Cardiac muscle cell (in vitro differentiated cells and primary cell): ENCODE results near the gene HHAT. TPM values are rescaled to one million over a fixed set of nuclear protein-coding genes. Genes with fewer than 3 reads are reported as not detected.
A peak's percentile ranks its signal among the peaks of the same experiment; 100 is the strongest.

Source experiments
- DNase-seq, 2 donors: peaks; one replicate each; pipeline versions ENCODE4 v3.0.0 to v3.0.0-alpha.2; 2010 to 2017; ENCODE audit warnings: low read depth in 1 of 2, low spot score in 1 of 2
- H3K27ac ChIP-seq: fragments of 200-600 bp; sonication (generic); 2 replicates; pipeline ENCODE4 v1.5.1; 2016
- H3K27me3 ChIP-seq: fragments of 200-600 bp; sonication (generic); 2 replicates; pipeline ENCODE4 v1.6.0; 2016; ENCODE audit warnings: control low read depth
- H3K36me3 ChIP-seq: fragments of 200-600 bp; sonication (generic); 2 replicates; pipeline ENCODE4 v1.5.1; 2016; ENCODE audit warnings: control low read depth
- H3K4me1 ChIP-seq: fragments of 200-600 bp; sonication (generic); 2 replicates; pipeline ENCODE4 v1.8.1; 2017; ENCODE audit warnings: low read depth, mild to moderate bottlenecking, mixed run types
- H3K4me3 ChIP-seq: fragments of 200-600 bp; sonication (generic); 2 replicates; pipeline ENCODE4 v1.5.1; 2016; ENCODE audit warnings: mild to moderate bottlenecking
- H3K9me3 ChIP-seq: fragments of 200-600 bp; sonication (generic); 2 replicates; pipeline ENCODE4 v1.5.1; 2017; ENCODE audit warnings: low read depth, mild to moderate bottlenecking, control low read depth
- CTCF ChIP-seq: IDR thresholded peaks from 2 replicates; pipeline ENCODE4 v1.5.1; 2012; ENCODE audit warnings: low read depth, mild to moderate bottlenecking, low read length
- polyA plus RNA-seq: library from polyadenylated mRNA; unstranded; fragments of >200 nt; fragmentation: Nextera tagmentation; extraction: Ambion mirVana; gene quantifications from 2 replicates; pipeline ENCODE4 v1.2.1, GENCODE V29; 2016
- total RNA-seq: library from RNA; depleted of rRNA; stranded (reverse); fragments of >200 nt; gene quantifications from 2 replicates; pipeline ENCODE4 v1.2.3, GENCODE V29; 2016

HHAT gene
- total and polyA plus RNA-seq, 2 experiments from 2014 or later: 3.6 to 8.4 TPM

GRCh38 chr1:210527091-210527490 is 198.4 kb downstream of the HHAT start:
- no peak for DNase-seq
- H3K4me1 ChIP-seq: peaks cover 32% of the 10 kb centered on the region
- no peak for TF ChIP-seq CTCF
- peak overlapping the region; percentile 77 for H3K27ac ChIP-seq
- no peaks in the 10 kb centered on the region for H3K36me3 ChIP-seq
- no peaks in the 10 kb centered on the region for H3K27me3 ChIP-seq
- H3K4me3 ChIP-seq: no peak overlapping the region
- H3K9me3 ChIP-seq: no peaks in the 10 kb centered on the region

GRCh38 chr1:210531475-210532222 is 202.9 kb downstream of the HHAT start:
- no peak overlapping the region for H3K4me3 ChIP-seq
- peaks cover 27% of the 10 kb centered on the region for H3K4me1 ChIP-seq
- no peak for TF ChIP-seq CTCF
- H3K9me3 ChIP-seq: no peaks in the 10 kb centered on the region
- peak overlapping the region; percentile 40 for H3K27ac ChIP-seq
- no peaks in the 10 kb centered on the region for H3K27me3 ChIP-seq
- DNase-seq: peak in 1 of 2 donors; percentile 60
- no peaks in the 10 kb centered on the region for H3K36me3 ChIP-seq

GRCh38 chr1:210532223-210532598 is 203.5 kb downstream of the HHAT start:
- peak overlapping the region; percentile 40 for H3K27ac ChIP-seq
- H3K27me3 ChIP-seq: no peaks in the 10 kb centered on the region
- no peaks in the 10 kb centered on the region for H3K9me3 ChIP-seq
- no peak overlapping the region for H3K4me3 ChIP-seq
- no peak for DNase-seq
- no peaks in the 10 kb centered on the region for H3K36me3 ChIP-seq
- peaks cover 22% of the 10 kb centered on the region for H3K4me1 ChIP-seq
- no peak for TF ChIP-seq CTCF

GRCh38 chr1:210535761-210536160 is 207.1 kb downstream of the HHAT start:
- no peak for TF ChIP-seq CTCF
- no peak overlapping the region for H3K4me3 ChIP-seq
- H3K27me3 ChIP-seq: no peaks in the 10 kb centered on the region
- DNase-seq: no peak
- no peaks in the 10 kb centered on the region for H3K9me3 ChIP-seq
- H3K4me1 ChIP-seq: peaks cover 17% of the 10 kb centered on the region
- H3K27ac ChIP-seq: no peak overlapping the region
- H3K36me3 ChIP-seq: no peaks in the 10 kb centered on the region

- H3K36me3 ChIP-seq: no peaks in the 10 kb centered on the region
- H3K27ac ChIP-seq: no peak overlapping the region
- no peaks in the 10 kb centered on the region for H3K9me3 ChIP-seq
- no peak for TF ChIP-seq CTCF
- no peak for DNase-seq
- no peak overlapping the region for H3K4me3 ChIP-seq
- H3K4me1 ChIP-seq: peaks cover 13% of the 10 kb centered on the region
- no peaks in the 10 kb centered on the region for H3K27me3 ChIP-seq
These were observed 207.7 kb downstream of the HHAT start for GRCh38 chr1:210536254-210536961.
